ENCODE data around the gene TMEM9.
A peak's percentile ranks its signal among the peaks of the same experiment; 100 is the strongest.

The TMEM9 gene

DNA sequence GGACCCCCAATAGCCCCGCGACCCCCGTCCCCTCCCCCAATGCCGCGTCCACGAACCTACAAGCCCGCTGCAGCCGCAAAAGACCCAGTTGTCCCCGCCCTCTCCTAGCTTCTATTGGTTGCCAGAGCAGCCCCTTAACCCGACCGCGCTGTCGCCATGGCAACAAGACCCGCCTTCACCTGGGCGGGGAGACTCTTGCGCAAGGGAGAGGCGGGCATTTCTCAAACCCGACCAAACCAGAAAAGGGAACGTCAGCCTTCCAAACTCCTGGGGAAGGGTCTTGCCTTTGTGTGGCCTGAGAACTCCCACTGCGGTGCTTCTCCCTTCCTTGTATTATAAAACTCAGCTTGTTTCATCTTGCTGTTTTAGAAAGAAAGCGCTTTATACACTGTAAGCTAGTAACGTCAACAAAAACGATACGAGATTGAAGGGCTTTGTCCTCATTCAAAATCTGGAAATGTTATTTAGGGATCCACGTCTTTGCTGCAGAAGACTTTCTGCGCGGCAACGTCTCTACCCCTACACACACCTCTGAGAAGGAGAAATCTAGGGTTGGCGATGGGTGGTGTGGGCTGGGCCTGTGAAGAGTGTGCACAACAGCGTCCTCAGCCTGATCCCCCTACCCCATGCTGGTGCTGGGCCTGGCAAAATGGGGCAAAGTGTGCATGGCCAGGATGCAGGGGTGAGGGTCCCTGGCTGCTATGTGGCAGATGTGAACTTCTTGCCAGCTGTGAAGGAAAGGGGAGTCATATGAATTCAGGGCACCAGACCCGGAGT is at the start of gene TMEM9:
Gene TMEM9 (minus strand): TSS at position 86 of the 777 bp plus-strand sequence. CDS start 551 bp downstream, outside the sequence.
- peak; percentile 91 to 99 (median 99) for DNase-seq (ENCODE audit: low read depth in 2 of 3, low spot score in 2 of 3)

- DNase-seq (ENCODE audit: low read depth in 2 of 3, low spot score in 2 of 3): no peak
Observed at GRCh38 chr1:201198598-201198997, 44.3 kb upstream of the TMEM9 start.

DNA sequence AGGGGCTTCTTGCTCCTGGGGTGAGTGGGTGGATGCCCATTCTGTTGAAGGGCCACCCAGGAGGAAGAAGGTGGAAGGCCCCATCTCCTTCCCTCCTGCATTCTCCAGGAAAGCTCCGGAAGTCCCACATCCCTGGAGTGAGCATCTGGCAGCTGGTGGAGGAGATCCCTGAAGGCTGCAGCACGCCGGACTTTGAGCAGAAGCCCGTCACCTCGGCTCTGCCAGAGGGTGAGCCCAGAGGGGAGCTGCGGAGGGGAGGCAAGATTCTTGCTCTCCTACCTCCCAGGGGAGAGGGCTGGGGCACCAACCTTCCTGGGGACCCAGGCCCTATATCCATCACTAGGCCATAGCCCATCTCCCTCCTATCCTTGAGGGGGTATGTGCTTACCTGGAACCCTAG is 39.8 kb upstream of the TMEM9 start:
- DNase-seq (ENCODE audit: low read depth in 2 of 3, low spot score in 2 of 3): no peak

- no peak for DNase-seq (ENCODE audit: low read depth in 2 of 3, low spot score in 2 of 3)
Observed at GRCh38 chr1:201192261-201192788, 38.1 kb upstream of the TMEM9 start.

DNA sequence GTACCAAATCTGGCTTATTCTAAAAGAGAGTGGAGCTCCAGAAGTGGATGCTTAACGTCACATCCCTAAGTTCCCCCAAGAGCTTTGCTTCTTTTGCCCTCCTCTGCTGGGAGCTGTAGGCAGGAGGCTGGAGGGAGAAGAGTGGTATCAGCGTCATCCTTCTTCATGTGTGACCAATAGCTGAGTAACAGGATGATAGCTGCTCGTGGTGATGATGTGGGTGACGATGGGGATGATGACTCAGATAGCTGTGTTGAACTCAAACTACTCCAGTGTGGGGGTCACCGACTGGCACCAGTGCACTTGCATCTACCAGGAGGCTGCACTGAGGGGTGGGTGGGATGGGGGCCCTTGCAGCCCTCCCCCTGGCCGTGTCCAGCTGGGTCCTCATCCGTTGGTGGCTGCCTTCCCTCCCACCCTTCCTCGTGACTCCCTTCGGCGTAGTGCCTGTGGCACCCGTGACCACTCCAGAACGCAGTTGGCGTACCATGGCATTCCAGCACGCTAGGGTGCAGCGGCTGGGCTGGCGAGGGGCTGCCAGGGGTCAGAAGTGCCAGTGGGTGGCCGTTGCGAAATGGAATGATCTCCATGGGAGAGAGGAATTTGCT is 37.5 kb upstream of the TMEM9 start:
- DNase-seq (ENCODE audit: low read depth in 2 of 3, low spot score in 2 of 3): peak in 2 of 3 experiments; percentile 17 to 20

DNA sequence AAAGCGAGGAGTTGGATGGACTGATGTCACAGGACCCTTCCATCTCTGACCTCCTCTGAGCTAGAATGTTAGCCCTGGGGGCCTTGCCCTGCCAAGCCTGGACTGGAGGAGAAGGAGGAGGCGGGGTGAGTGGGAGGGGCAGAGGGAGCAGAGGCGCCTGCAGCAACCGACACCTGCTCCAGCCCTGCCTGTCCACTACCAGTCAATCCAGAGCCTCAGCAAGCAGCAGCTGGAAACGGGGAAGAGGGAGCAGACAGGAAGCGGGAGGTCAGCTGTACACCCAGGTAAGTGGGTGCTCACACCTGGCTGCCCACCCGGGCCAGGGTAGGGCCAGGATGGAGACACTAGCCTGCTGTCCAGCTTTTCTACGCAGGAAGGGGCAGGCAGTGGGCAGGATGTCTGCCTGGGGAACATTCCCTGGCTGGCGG is 36.4 kb upstream of the TMEM9 start, which contains the start of gene IGFN1:
Gene IGFN1 (plus strand): TSS at position 201 of the 428 bp plus-strand sequence. CDS start 2,470 bp downstream, outside the sequence.
- DNase-seq (ENCODE audit: low read depth in 2 of 3, low spot score in 2 of 3): no peak

- no peak for DNase-seq (ENCODE audit: low read depth in 2 of 3, low spot score in 2 of 3)
Observed at GRCh38 chr1:201190005-201190404, 35.7 kb upstream of the TMEM9 start.

- DNase-seq (ENCODE audit: low read depth in 2 of 3, low spot score in 2 of 3): no peak
Observed at GRCh38 chr1:201189085-201189484, 34.8 kb upstream of the TMEM9 start.

- no peak for DNase-seq (ENCODE audit: low read depth in 2 of 3, low spot score in 2 of 3)
Observed at GRCh38 chr1:201186192-201186591, 31.9 kb upstream of the TMEM9 start.

DNA sequence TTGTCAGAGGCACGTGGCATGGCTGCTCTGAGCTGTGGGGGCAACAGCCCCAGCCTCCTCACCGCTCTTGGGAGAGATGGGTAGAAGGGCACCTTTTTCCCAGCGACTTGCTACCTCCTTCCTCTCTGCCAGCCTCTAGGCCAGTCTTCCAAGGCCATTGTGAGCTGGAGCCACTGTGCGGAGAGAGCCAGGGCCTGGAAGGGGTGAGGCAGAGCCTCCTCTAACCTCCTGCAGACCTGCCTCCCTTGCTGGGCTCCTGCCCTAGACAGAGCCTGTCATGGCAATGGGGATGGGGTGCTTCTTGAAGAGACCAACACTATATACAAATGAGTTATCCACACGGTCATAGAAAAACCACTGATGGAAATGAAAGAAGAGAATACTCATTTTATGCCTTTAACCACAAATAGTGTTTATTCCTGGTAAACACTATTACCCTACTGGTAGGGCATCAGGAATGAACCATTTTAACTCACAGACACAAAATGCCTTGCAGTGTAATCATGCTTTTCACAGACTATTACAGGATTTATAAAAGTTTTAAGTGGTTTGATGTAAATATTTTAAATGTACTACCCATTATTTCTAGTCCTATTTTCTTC is 31.4 kb upstream of the TMEM9 start:
- no peak for DNase-seq (ENCODE audit: low read depth in 2 of 3, low spot score in 2 of 3)

- DNase-seq (ENCODE audit: low read depth in 2 of 3, low spot score in 2 of 3): no peak
Observed at GRCh38 chr1:201185123-201185453, 30.8 kb upstream of the TMEM9 start.

DNA sequence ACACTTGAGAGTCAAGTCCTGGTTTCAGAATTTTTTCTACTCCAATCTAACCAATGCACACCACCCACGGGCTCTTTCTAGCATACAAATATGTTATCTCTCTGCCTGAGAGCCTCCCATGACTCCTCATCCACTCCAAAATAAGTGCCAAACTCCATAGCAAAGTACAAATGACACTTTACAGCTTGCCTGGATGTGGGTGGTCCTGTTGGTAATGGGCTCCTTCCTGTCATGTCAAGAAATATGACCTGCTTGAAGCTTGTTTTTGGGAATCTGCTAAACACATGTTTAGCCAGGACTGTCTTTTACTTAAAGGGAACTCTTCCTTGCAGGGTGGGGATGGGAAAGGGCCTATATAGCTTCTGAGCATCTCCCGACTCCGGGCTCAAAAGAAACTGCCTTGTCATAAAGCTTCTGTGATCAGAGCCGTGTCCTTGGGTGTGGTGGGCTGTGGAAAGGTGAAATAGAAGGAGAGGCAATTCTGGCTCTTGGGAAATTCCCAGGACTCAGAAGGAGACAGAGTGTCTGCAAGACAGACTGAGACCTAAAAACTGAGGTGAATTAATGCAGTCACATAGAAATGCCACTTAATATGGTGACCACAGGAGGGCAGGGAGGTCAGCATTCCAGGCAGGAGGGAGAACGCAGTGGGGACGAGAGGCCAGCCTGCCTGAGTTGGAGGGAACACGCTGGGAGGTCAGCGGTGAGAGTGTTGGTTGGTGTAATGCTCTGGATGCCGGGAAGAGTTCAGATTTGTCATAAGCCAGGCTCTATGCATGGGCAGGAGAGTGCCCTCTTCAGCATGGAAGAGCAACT is 30.2 kb upstream of the TMEM9 start:
- no peak for DNase-seq (ENCODE audit: low read depth in 2 of 3, low spot score in 2 of 3)

DNA sequence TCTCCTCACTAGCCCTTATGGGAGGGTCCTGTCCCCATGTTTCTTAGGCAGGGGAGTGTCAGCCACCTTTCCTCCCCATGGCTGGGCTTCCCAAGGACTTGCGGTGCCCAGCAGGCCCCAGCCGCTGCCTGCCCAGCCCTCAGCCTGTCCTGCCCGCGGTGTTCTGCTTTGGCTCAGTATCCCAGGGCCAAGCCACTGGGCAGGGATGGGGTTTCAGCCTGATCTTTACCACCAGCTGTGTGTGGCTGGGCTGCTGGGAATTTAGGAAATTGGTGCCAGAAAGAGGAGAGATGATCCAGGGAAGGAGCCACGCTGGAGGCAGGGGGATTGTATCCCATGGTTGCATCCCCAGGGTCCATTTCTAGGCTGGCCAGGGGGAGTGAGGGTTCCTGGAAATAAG is 29.5 kb upstream of the TMEM9 start:
- DNase-seq (ENCODE audit: low read depth in 2 of 3, low spot score in 2 of 3): no peak

DNA sequence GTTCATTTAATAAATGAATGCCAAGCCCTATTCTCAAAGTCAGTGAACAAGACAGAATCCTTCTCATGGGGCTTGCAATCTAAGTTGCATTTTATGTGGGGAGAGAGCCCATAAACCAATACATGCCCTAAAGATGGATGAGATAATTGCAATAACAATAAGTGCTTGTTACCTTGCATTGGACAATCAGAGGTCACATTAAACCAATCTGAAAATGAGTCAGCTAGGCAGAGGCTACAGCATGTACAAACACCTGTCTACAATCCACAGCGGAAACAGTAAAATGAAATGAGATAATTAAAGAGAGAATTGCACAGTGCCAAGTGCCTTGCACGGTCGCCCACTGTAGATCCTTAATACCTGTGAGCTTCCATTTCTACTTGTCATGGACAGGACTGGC is 28.9 kb upstream of the TMEM9 start:
- DNase-seq (ENCODE audit: low read depth in 2 of 3, low spot score in 2 of 3): no peak

DNA sequence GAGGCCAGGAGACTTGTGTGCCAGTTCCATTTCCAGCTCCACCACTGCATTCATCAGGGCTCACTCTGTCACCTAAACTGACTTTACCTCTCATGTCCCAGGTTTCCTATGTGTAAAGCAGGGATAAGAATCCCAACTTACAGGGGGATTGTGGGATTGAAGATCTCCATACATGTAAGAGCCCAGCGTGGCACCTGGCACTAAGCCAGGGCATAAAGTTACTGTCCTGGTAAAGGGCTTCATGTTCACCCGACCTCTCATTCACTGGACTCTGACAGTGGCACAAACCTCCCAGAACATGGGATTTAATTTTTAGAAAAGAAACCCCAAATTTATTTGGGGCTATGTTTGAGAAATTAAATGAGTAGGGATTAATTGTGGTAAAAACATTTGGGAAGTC is 27.5 kb upstream of the TMEM9 start:
- DNase-seq (ENCODE audit: low read depth in 2 of 3, low spot score in 2 of 3): no peak

GRCh38 chr1:201181323-201181722 is 27.0 kb upstream of the TMEM9 start:
- DNase-seq (ENCODE audit: low read depth in 2 of 3, low spot score in 2 of 3): no peak

DNA sequence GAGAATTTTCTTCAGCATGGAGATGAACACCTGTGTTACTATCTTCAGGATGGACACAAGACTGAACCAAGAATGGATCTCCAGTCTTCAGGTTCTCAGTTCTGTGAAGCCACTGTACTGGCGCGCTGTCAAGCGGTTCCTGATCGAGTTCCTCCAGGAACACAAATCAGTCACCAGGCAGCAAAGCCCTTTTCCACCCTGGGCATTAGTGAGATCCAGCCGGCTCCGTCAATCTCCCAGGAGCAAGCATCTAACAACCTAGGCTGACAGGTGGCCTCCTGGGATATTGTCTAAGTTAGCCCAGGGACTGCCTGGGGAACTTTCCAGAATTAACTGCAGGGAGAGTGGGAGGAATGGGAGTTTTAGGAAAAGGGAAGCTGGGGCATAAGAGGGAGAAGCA is 26.6 kb upstream of the TMEM9 start:
- no peak for DNase-seq (ENCODE audit: low read depth in 2 of 3, low spot score in 2 of 3)

- DNase-seq (ENCODE audit: low read depth in 2 of 3, low spot score in 2 of 3): no peak
Observed at GRCh38 chr1:201180141-201180540, 25.9 kb upstream of the TMEM9 start.

GRCh38 chr1:201178718-201179117 is 24.4 kb upstream of the TMEM9 start:
- no peak for DNase-seq (ENCODE audit: low read depth in 2 of 3, low spot score in 2 of 3)

DNA sequence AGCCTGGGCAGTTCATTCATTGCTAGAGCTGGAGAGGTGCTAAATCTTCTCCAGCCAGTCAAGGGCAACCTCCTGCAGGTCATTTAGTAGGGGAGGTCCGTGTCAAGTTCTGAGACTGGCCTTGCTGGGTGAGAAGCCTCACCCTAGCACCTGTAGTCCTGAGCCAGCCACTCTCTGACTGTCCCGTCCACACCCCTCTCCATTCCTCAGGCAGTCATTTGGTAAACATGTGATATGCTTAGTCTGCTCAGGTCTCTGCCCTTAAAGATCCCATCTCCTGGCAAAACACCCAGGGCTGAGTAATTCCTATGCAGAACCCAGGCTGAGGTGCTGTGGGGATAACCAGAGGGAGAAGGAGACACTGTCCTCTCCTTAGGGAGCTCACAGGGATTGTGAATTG is 22.7 kb upstream of the TMEM9 start:
- DNase-seq (ENCODE audit: low read depth in 2 of 3, low spot score in 2 of 3): no peak

DNA sequence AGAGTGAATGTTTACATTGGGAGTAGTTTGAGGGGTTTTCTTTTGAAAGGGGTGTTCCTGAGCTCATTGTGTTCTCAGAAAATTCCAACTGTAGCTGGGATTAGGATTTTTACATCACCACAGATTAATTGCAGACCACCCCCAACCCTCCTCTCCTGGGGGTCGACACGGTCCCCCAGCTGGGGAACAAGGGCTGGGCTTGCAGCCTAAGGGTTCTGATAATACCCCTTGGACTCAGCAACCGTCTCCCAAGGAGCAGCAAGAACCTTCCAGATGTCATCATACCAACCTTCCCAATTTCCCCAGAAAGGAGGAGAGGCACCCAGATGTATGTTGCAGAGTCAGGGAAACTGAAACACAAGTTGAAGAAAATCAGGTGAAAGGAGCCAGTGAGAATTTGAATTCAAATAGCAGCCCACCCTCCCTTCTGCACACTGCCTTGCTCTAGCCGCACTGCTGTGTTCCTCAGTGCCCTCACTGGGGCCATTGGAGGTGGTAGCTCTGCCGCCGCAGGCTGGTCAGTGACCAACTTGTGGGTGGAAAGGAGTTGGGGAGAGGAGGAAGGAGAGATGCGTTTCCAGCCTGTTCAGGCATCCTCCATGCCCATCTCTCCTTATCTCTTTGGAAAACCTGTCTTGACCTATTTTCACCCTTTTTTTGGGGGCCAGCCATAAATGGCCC is 21.7 kb upstream of the TMEM9 start:
- DNase-seq (ENCODE audit: low read depth in 2 of 3, low spot score in 2 of 3): no peak
